AG09319 (cell line): ENCODE results near the gene NAXD.

Experiments
- DNase-seq: peaks from one replicate; pipeline ENCODE4 v3.0.0-alpha.2; 2010; ENCODE audit warnings: low read depth; ENCODE audit errors: extremely low read depth
- CTCF ChIP-seq: IDR thresholded peaks from 2 replicates; pipeline ENCODE4 v1.5.1; 2011; ENCODE audit warnings: low read depth, mild to moderate bottlenecking, inconsistent platforms, low read length, moderate library complexity

NAXD gene

DNA sequence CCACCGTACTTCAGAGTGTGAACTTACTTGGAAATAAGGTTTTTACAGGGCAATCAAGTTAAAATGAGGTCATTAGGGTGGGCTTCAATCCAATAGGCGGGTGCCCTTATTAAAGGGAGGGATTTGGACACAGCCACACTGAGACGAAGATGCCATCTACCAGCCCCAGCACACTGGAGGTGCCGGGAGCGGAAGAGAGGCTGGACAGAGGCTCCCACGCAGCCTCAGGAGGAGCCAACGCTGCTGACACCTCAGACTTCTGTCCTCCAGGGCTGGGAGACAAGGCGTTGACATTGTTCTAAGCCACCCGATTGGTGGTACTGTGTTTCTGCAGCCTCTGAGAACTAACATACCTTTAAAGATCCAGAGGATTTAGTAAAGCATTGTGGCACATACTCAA, 41.2 kb upstream of the NAXD start:
- no peak for DNase-seq
- TF ChIP-seq CTCF: no peak

GRCh38 chr13:110575322-110576069, 39.8 kb upstream of the NAXD start:
- TF ChIP-seq CTCF: no peak; the same call in 1 of the 2 replicates
- no peak for DNase-seq

DNA sequence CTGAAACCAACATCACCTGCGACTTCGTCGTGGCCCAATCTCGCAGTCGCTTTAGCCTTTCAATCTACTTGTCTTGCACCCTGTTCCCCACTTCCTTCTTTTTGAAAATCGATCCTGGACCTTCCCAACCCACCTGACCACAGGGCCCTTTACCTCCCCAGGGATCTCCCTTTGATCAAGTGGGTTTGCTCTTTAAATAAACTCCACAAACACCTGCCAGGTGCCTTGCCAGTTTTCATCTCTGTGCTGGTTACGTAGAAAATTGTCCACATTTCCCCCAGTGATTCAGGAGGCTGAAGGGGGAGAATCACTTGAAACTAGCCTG, 39.3 kb upstream of the NAXD start:
- TF ChIP-seq CTCF: no peak
- DNase-seq: no peak

- no peak for DNase-seq
- TF ChIP-seq CTCF: no peak
Observed at GRCh38 chr13:110576736-110577476, 38.4 kb upstream of the NAXD start.

DNA sequence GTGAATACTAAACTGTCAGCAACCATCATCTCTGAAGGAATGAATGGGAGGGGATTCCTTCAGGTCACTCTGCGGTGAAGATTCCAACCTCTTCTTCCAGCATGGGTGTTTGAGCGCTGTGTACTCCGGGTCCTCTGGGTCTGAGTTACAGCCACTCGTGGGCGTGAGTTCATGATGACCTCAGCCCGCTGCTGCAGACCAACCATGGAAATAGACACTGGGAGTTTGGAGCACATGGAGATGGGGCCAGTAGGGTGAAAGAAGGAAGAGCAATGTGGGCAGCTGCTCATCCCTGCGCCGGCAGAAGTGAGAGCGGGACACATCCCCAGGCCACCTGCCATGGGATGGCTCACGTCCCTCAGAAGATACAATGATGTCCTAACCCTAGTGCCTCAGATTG, 37.0 kb upstream of the NAXD start:
- no peak for TF ChIP-seq CTCF
- DNase-seq: no peak

- DNase-seq: no peak
- TF ChIP-seq CTCF: no peak
Observed at GRCh38 chr13:110580800-110581199, 34.5 kb upstream of the NAXD start.

- no peak for DNase-seq
- TF ChIP-seq CTCF: no peak
Observed at GRCh38 chr13:110581506-110582185, 33.7 kb upstream of the NAXD start.
